Loucy (cell line): ENCODE measurements around the gene NUP50.

Experiments used
- EZH2phosphoT487 ChIP-seq: fragments of 200-600 bp; IDR thresholded peaks from 2 replicates; pipeline ENCODE4 v1.6.1; 2018; ENCODE audit warnings: antibody characterized with exemption, mild to moderate bottlenecking, moderate library complexity, borderline replicate concordance
- TF ChIP-seq, protein P1 (sequence below): fragments of 200-600 bp; sonication (generic); conservative IDR thresholded peaks from 2 replicates; pipeline ENCODE4 v1.5.1; 2014; ENCODE audit warnings: mild to moderate bottlenecking, antibody characterized with exemption, low read length

DNA sequence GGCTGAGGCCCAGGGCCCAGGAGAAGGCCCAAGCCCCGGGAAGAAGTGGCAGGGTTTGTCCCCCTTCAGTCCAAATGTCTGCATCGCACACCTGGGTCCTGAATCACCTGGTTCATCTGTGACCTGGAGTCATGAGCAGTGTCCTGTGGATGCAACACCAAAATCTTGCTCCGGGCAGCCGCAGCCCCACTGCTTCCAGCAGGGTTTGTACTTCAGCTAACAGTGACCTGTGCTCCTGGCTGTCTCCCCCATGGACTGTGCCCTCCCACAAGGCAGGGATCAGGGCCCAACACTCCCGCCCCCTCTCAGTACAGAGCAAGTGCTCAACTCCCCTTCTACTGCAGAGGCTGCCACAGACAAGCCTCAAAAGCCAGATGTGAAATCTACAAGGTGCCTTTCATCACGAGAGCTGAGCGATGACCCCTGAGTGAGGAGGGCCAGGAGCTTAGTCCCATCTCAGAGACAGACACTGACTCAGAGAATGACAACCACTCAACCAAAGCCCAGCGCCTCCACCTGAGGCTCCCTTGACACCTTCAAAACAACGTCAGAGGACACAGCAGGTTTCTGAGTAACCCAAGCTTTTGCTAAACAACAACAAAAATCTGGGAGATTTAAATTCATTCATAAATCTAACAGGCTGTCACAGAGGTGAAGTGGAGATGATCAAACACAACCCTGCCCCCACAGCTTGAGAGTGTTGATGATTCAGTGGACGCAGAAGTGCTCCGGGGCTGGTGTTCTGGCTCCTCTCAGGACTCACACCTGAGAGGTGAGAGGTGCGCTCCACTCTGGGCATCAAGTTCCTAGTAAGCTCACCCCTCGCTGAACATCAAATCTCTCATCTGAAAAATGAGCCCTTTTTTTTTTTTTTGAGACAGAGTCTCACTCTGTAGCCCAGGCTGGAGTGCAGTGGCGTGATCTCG is 73.6 kb downstream of the NUP50 start:
- TF ChIP-seq, protein P1, sequence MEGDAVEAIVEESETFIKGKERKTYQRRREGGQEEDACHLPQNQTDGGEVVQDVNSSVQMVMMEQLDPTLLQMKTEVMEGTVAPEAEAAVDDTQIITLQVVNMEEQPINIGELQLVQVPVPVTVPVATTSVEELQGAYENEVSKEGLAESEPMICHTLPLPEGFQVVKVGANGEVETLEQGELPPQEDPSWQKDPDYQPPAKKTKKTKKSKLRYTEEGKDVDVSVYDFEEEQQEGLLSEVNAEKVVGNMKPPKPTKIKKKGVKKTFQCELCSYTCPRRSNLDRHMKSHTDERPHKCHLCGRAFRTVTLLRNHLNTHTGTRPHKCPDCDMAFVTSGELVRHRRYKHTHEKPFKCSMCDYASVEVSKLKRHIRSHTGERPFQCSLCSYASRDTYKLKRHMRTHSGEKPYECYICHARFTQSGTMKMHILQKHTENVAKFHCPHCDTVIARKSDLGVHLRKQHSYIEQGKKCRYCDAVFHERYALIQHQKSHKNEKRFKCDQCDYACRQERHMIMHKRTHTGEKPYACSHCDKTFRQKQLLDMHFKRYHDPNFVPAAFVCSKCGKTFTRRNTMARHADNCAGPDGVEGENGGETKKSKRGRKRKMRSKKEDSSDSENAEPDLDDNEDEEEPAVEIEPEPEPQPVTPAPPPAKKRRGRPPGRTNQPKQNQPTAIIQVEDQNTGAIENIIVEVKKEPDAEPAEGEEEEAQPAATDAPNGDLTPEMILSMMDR = no peak
- TF ChIP-seq EZH2phosphoT487 = no peak
